GM19455 (cell line): ENCODE results near the gene PIP5KL1.

Experiments
- ATAC-seq: cut with Tn5 transposase; IDR thresholded peaks from one replicate; pipeline ENCODE4 v1.9.1; 2021; ENCODE audit not compliant: unreplicated experiment

Gene PIP5KL1

DNA sequence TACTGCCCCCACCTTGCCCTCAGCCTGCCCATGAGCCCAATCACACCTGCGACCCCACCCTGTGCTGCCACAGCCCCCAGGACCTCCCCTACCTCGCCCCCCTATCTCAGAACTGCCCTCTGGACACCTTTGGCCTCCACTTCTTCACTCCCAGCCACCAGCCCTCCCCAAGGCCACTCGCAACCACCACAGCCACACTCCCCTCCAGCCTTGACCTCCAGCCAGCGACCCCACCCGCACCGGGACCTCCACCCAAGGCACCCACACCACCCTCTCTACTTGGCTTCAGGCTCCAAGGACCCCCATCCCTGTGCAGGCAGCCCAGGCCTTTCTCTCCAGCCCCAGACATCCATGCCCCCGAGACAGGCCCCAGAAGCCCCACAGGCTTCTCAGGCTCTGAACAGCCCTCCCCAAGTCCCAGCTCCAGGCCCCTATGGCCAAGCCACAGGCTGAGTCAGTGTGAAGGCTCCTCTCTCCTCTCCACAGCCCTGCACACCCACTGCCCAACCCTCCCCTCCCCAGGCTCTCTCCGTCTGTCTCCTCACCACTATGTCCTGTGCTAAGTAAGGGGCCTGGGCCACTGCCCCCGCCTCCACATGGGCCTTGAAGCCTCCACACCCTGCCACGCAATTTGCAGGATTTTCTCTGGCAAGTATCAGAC, 55.1 kb downstream of the PIP5KL1 start:
- ATAC-seq = no peak

DNA sequence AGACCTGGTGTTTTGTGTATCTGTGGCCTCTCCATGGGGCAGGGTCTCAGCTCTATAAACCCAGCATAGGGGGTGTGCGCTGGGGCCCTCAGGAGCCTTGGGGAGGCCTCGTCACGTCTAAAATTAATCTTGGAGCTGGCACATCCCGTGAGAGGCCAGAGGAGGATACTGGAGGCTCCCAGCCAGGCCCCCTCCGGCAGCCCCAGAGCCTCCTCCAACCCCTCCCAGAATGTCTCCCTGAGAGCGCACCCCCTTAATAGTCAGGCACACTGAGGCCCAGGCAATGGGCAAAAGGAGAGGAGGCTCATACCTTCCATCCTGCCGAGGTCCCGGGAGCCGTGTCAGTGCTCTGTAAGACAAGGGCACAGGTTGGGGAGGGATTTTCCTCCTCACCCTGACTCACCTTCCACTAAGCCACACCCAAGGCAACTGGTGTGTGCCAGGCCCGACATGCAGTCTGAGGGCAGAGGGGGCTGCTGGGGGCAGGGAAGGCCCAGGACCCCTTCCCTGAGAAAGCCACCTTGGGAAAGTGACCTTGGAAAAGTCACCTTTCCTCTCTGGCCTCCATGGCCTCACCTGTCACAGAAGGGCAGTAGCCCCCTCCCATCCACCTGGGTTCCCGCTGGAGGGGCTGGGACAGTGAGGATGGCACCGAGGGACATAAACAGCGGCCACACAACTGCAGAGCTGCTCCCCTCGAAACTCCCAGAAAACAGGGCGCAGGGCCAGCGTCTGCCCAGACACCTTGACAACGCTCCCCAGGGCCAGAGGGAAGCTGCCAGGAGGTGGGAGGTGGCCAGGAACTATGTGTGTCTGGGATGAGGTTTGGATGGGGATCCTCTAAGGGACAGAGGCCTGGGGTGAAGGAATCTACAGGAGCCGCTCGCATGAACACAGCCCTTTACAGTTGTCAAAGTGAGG, 56.0 kb downstream of the PIP5KL1 start:
- ATAC-seq = no peak

DNA sequence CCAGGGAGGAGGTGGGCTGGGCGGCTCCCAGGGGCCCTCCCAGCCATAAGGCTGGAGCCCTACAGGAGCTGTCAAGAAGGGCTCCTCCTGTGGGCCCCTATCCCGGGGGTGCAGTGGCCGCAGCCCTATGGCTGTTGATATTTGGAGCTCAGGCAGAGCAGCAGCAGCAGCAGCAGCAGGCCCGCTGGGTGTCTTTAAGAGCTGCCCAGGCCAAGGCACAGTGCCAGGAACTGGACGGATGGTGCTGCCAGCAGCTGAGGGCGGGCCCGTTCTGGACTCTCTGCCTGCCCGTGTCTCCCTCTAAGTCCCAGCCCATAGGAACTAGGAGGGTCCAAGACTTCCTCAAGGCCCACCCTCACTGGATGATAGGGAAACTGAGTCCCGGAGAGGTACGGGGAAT, 56.7 kb downstream of the PIP5KL1 start:
- ATAC-seq = no peak

DNA sequence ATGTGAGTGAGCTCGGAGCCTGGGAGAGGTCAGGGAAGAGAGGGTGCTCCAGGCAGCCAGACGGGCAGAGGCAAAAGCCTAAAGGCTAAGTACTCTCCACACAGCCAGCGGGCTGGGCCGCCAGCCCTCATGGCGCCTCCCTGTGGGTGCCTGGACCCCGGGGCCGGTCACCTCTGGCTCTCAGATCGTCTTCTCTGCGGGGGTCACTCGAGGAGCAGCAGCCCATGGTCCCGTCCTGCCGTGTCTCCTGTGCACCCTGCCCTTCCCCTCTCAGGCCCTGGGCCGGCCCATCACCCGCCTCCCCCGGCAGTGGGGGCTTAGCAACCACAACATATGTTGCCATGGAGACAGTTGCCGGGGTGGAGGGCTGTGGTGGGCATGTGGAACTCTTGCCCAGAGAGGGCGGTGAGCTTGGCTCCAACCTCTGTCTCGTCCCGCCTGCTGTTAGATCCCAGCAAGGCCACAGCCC, 57.3 kb downstream of the PIP5KL1 start:
- ATAC-seq = no peak

DNA sequence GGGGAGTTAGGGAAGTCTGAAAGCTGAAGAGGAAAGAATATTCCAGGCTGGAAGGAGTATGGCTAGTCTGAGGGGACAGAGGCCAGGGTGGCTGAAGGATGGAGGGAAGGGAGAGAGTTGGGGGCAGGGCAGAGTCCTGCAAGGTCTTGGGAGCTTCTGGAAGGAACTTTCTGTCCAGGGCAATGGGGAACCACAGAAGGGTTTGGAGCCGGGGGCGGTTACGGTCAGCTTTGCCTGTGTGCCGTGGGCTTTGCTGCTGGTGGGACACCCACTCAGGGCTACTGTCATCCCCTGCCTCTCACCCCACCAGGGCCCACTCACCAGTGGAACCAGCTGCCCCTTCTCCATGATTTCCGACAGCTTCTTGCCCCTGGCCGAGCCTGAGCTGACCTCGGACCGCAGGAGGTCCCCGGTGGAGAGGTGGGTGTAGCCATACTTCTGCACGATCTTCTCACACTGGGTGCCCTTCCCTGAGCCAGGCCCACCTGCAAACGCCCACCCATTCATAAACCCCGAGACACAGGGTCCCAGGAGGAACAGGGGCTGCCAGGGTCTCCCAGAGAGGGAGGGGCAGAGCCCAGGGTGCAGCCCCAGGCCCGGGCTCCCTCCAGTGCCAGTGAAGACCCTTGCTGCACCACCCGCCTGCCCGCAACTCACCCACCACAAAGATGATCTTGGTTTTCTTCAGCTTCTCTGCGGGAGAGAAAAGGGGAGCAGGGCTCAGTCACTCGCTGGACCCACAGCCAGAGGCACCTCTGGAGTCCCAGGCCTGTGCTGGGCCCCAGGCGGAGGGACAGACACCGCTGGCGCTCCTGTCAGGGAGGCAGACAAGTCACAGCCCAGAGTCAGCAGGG, 58.0 kb downstream of the PIP5KL1 start:
- no peak for ATAC-seq

DNA sequence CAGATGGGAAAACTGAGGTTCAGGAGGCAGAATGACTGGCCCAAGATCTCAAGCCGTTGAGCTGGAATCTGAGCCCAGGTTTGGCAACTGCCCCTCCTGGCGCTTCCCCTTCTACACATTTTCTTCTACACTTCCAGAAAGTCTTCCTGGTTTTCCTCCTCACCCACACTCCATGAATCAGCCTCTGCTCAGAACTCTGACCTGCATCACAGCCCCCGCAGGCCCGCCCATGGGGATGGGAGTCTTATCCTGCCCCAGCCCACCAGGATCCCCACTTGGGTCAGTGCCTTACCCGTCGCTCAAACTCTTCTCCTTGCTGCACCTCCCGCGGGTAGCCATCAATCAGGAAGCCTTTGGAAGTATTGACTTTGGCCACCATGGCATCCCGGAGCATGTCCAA, 59.0 kb downstream of the PIP5KL1 start:
- no peak for ATAC-seq

DNA sequence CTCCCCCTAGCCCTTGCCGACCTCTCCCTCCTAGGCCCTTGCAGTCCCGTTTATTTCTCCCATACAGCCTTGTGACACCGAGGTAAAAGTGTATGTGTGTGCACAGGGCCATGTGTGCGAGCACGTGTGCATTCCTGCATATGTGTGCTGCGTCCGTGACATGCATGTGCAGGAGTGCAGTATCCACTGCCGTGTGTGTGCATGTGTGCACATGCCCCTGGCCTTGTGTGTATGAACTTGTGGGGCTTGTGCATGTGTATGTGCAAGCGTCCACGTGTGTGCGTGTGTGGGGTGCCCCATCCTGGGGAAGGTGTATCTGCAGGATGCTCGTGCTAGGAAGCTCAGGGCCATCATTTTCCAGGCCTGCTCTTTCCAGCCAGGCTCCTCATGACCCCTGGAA, 59.7 kb downstream of the PIP5KL1 start:
- no peak for ATAC-seq
